PC-9 (cell line): ENCODE results near the gene PRDM7.

Source experiments
- CTCF ChIP-seq: fragments of 200-600 bp; sonication (generic); conservative IDR thresholded peaks from 2 replicates; pipeline ENCODE4 v1.6.1; 2017; ENCODE audit warnings: mixed run types, antibody characterized with exemption, mild to moderate bottlenecking, moderate library complexity
- EZH2 ChIP-seq: fragments of 200-600 bp; sonication (generic); IDR thresholded peaks from 2 replicates; pipeline ENCODE4 v1.8.0; 2017; ENCODE audit warnings: antibody characterized with exemption, low read depth

- no peak for TF ChIP-seq CTCF
- no peak for TF ChIP-seq EZH2
Observed at GRCh38 chr16:90035902-90036301, 41.2 kb downstream of the PRDM7 start.
